NCI-H2081 (cell line): ENCODE data around the gene SLC35F1.

Experiments used
- DNase-seq, 2 experiments: peaks; one replicate each; lab custom pipeline; 2025; lab: John Stamatoyannopoulos, UW

Gene SLC35F1

DNA sequence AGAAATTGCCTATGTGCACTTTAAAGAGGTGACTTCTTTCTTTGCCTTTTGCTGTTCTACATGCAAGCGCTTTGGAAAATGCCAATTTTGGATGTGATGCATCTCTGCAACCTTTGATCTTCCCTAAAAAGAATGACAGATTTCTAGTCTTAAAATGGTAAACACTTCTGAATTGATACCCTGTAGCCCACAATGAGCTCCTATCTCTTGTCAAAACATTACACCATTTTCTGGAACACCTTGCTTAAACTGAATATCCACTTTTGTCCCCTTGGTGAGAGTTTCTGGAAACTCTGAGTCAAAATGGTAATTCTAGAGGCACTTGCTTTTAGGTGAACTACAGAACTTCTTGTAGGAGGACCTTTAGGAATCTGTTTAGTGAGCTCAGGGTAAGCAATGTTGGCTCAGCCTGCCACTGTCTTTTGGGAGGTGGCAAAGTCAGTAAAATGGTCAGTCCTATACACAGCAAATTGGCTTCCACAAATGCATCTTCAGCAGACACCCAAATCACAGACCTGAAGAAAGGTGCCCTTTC is 216.5 kb downstream of the SLC35F1 start:
- no peak for DNase-seq

DNA sequence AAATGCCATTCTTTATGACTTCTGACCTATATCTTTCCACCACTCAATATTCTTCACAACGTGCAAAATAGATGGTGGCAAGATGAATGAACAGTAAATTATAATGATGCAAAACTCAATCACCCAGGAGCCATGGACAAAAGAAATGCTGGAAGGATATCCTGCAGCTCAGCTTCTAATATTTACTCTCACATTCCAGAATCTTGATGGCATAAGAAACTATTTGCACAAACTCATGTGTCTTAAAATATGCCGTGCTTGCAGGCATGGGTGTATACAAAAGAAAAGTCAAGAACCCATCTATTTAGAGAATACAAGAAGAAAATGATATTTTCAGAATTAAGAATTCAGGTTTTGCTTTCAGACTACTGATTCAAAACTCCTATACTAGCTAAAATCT is 217.8 kb downstream of the SLC35F1 start:
- no peak for DNase-seq

DNA sequence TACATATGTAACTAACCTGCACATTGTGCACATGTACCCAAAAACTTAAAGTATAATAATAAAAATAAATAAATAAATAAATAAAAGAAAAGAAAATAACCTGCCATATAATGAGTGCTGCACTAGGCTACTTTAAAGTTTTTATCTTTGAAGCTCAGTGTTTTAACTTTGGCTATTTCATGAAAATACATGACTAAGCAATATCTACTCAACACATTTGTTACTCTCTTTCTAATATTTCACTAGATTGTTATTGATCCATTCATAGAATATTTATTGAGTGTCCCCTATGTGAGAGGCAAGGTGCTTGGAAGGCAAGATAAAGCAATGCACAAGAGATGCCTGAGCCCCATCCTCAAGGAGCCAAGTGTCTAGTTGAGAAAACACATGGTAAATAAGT is 221.7 kb downstream of the SLC35F1 start:
- DNase-seq = no peak

- DNase-seq = no peak
These were observed 227.1 kb downstream of the SLC35F1 start for GRCh38 chr6:118134206-118134605.

DNA sequence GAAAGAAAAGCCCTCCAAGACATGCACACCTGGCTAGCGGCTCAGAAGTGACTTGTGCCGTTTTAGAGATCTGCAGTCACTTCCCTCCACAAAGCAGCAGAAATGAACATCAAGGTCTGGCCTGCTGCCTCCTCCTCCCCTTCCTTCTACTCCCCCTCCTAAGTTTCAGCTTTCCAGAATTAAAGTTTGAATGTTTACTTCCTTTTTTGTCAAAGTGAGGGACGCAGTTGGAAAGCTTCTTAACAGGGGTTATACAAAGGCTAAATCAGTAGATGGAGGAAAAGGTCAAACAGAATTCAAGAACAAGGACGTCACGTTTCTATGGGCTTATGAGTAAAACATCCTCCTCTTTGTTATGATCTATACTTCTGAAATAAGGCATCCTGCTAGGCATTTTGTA is 227.7 kb downstream of the SLC35F1 start:
- no peak for DNase-seq

DNA sequence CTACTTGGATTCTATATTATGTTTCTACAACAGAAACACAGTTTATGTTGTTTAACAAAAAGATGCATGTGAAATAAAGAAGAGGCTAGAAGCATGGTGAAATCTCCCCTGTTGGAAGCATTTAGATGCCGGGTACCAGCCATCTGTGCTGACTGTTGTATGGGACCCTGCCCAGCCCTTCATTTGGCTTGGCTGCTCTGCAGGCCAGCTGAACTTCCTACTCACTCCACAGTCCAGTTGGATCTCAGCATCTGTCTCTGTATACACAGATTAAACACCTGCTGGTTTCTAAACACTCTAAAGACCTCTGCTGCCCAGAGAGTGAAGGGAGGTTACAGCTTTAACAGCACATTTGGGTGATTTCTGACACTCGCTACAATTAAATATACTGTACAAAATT is 228.3 kb downstream of the SLC35F1 start:
- DNase-seq = peak in 1 of 2 experiments; percentile 16

- no peak for DNase-seq
These were observed 234.1 kb downstream of the SLC35F1 start for GRCh38 chr6:118141211-118141610.

GRCh38 chr6:118146584-118146983 is 239.5 kb downstream of the SLC35F1 start:
- DNase-seq = no peak

- no peak for DNase-seq
These were observed 240.4 kb downstream of the SLC35F1 start for GRCh38 chr6:118147511-118147910.

DNA sequence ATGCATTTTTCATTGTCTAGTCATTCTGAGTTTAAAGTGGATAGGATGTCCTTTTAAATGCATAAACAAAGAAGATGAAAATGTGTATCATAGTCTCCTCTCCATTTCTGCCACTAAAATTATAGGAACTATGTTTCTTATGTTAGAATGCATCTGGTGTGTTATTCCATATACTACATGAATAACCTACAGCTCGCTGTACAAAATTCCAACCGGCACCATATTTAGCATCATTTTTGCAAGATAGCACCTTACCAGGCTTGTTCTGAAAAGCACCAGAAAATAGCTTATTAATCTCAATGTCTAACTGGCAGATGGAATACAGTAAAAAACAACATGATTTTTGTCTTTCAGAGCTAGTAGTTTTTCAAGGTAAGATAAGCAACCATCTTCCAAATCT is 241.5 kb downstream of the SLC35F1 start:
- DNase-seq = no peak

GRCh38 chr6:118152524-118152923 is 245.5 kb downstream of the SLC35F1 start:
- DNase-seq = no peak

- DNase-seq = no peak
These were observed 254.3 kb downstream of the SLC35F1 start for GRCh38 chr6:118161343-118161742.

DNA sequence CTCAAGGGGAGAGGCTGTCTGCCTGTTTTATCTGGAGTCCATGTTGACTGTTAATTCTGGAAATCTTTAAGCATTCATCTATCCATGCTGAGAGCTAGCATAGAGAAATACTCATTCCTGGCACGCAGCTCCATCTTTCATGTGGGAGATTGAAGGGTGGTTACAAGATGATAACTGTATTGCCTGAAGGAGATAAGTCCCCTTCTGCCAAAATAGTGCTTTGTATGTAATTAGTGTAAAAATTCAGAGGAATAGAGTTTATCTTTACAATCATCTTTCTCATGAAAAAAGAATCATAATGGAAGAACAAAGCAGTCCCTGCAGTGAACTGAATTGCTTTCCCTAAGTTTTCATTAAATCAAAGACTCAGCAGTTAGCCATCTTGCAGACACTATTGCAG is 256.5 kb downstream of the SLC35F1 start:
- no peak for DNase-seq

DNA sequence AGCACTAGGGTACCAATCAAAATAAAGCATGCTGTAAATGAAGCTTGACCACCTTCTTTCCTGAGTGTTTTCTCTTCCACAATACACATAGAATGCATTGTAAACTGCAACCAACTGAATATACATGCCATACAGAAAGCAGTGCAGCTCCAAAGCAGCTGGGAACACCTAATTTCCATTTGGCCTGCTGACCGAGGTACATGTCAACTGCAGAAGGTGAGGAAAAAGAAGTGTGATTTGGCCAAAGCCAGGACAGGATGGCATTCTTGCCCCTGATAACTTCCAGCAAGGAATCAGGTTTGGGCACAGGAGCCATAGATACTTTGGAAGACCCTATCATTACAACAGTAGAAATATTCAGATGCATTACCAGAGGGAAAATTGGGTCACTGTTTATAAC is 258.4 kb downstream of the SLC35F1 start:
- no peak for DNase-seq

GRCh38 chr6:118168421-118168820 is 261.4 kb downstream of the SLC35F1 start:
- DNase-seq = no peak

DNA sequence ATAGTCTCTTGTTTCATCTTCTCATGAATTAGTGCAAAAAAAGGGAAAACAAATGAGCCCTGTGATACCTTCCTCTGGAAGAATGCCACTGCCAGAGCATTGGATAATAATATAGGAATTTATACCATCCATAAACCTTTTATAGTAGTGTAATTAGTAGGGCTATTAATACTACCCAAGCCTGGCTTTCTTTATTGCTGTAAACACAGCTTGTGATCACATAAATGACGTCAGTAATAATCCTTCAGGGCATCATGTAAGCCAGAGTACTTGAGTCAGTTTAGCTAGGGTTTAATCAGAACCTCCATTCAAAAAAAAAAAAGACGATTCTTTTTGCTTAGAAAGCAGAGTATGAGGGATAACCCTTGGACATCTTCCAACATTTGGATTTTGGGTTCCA is 264.8 kb downstream of the SLC35F1 start:
- no peak for DNase-seq

DNA sequence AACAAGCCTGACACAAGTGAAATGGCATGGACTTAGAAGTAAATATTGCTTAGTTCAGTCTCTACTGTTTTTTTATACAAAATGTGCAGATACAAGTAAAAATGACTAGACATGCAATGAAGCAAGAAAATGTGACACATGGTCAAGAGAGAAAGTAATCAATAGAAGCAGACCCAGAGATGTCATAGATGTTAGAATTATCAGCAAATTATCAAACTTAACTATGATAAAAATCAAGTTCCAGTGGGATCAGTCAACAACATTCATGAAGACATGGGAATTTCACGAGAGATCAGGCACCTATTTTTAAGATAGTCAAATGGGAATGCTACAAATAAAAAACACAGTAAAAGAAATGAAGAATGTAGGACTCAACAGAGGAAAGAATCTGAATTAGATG is 267.0 kb downstream of the SLC35F1 start:
- no peak for DNase-seq

DNA sequence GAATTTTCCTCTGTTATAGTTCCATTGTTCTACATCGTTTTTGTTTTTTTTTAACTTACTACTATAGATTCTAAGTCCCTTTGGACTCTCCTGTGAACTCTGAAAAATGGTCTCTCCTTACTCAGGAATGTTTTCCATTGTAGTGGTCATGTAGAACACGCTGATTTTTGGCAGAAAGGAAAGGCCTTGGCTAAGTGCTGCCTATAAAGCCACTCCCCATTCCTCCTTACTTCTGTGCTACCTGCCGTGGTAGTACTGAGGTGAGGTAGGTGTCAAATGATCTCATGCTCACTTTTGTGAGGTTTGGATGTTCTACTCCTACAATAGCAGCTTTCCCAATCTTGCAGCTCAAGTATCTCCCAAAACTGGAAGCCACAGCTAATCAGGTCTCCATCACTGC is 270.7 kb downstream of the SLC35F1 start:
- no peak for DNase-seq

- DNase-seq = no peak
These were observed 272.0 kb downstream of the SLC35F1 start for GRCh38 chr6:118179048-118179447.

- DNase-seq = no peak
These were observed 279.9 kb downstream of the SLC35F1 start for GRCh38 chr6:118186672-118187567.

GRCh38 chr6:118187568-118188164 is 280.6 kb downstream of the SLC35F1 start:
- no peak for DNase-seq

GRCh38 chr6:118188561-118188960 is 281.5 kb downstream of the SLC35F1 start:
- no peak for DNase-seq

DNA sequence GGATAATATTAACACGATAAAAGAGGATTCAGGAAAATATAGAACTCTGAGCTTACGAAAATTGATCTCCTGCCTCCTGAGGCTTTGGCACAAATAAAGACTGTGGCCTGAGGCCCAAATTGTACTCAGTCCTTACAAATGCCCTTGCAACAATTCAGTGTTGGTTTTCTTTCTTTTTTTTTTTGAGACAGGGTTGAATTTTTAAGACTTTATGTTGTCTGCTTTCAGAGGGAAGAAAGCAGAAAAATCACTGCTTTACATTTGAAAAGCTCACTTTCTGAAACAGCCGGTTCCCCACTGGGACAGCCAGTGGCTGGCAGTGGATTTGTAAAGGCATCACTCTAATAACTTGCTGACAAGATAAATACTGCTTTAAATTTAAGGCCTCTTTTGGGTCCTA is 290.5 kb downstream of the SLC35F1 start:
- no peak for DNase-seq
